Measurements from ENCODE around the gene POLE. TPM values are rescaled to one million over a fixed set of nuclear protein-coding genes. Genes with fewer than 3 reads are reported as not detected.

The POLE gene
- total RNA-seq, 4 donors from 2014 or later, result 25.8 to 66.0 (median 36.9) TPM

GRCh38 chr12:132577191-132577920, 109.8 kb downstream of the POLE start:
- DNase-seq (ENCODE audit: low spot score in 2 of 2), result no peak
- H3K4me3 ChIP-seq (ENCODE audit: low read depth, poor library complexity, severe bottlenecking), result no peak overlapping the region
- WGBS, 2 donors, result 75 to 88% methylated on average over 19 to 20 of the region's 22 CpGs
- TF ChIP-seq POLR2A (IDR thresholded peaks at IDR 0.05), result no peak
- intact Hi-C loops (cut with DNase I; ENCODE audit: low total_unique reads), result no loop called here

GRCh38 chr12:132576701-132577100, 110.4 kb downstream of the POLE start:
- no peak overlapping the region for H3K4me3 ChIP-seq (ENCODE audit: low read depth, poor library complexity, severe bottlenecking)
- no peak for DNase-seq (ENCODE audit: low spot score in 2 of 2)
- intact Hi-C loops (cut with DNase I; ENCODE audit: low total_unique reads), result no loop called here
- WGBS, 2 donors, result 91 to 93% methylated on average over 12 of the region's 12 CpGs
- TF ChIP-seq CTCF (IDR thresholded peaks at IDR 0.05), result no peak
- no peak for TF ChIP-seq POLR2A (IDR thresholded peaks at IDR 0.05)

- TF ChIP-seq POLR2A (IDR thresholded peaks at IDR 0.05) (no peak), CTCF (IDR thresholded peaks at IDR 0.05) (no peak)
- DNase-seq (ENCODE audit: low spot score in 2 of 2), result no peak
- 90 to 93% methylated on average over 7 to 10 of the region's 11 CpGs for WGBS, 2 donors
- H3K4me3 ChIP-seq (ENCODE audit: low read depth, poor library complexity, severe bottlenecking), result no peak overlapping the region
- intact Hi-C loops (cut with DNase I; ENCODE audit: low total_unique reads), result no loop called here
Measured at GRCh38 chr12:132575661-132576060, 111.5 kb downstream of the POLE start.

GRCh38 chr12:132574271-132574996, 112.7 kb downstream of the POLE start:
- no peak for DNase-seq (ENCODE audit: low spot score in 2 of 2)
- intact Hi-C loops (cut with DNase I; ENCODE audit: low total_unique reads), result no loop called here
- TF ChIP-seq POLR2A (IDR thresholded peaks at IDR 0.05) (no peak), CTCF (IDR thresholded peaks at IDR 0.05) (no peak)
- WGBS, 2 donors, result 94 to 95% methylated on average over 24 to 35 of the region's 39 CpGs
- H3K4me3 ChIP-seq (ENCODE audit: low read depth, poor library complexity, severe bottlenecking), result no peak overlapping the region

Small RNAs within 50 kb of the gene (microRNA-seq; reads per million reads assigned to microRNA genes)
- 0.57 to 2.0 reads per million in 2 donors for gene MIR6763 (ENCODE audit: borderline number of aligned reads in 1 of 2, borderline replicate concordance in 2 of 2)

Other genes with a start within 250 kb of the POLE start
- gene FBRSL1, start 197.2 kb downstream of the POLE start, total RNA-seq, result 100 to 1,000 TPM in 1 of 4 donors, 10 to 100 TPM in 3; 15.5 to 250 (median 19.6) TPM
- gene LRCOL1, start 76.8 kb downstream of the POLE start, total RNA-seq, result not detected
- not detected for gene P2RX2, start 68.6 kb downstream of the POLE start, total RNA-seq
- 10 to 100 TPM; 13.7 to 33.4 (median 19.1) TPM for gene PXMP2, start 245 bp upstream of the POLE start, total RNA-seq
- 10 to 100 TPM; 28.1 to 54.6 (median 32.8) TPM for gene PGAM5, start 23.5 kb upstream of the POLE start, total RNA-seq
- gene ANKLE2, start 74.5 kb upstream of the POLE start, total RNA-seq, result 10 to 100 TPM; 57.9 to 94.5 (median 60.5) TPM
- 10 to 100 TPM; 44.5 to 81.0 (median 74.7) TPM for gene GOLGA3, start 141.5 kb upstream of the POLE start, total RNA-seq
- gene CHFR, start 200.3 kb upstream of the POLE start, total RNA-seq, result 10 to 100 TPM; 27.2 to 34.7 (median 30.6) TPM

Data from lower leg skin (tissue), 4 donors.